ENCODE results near the gene TMEM59L. TPM values are rescaled to one million over a fixed set of nuclear protein-coding genes. Genes with fewer than 3 reads are reported as not detected.
"Not testable (repeated sequence)": the region's sequence is repeated elsewhere in the genome, so short reads cannot be mapped to it uniquely, and the experiment has no call there.

The TMEM59L gene
- total RNA-seq, 2 experiments from 2014 or later, result 0.11 TPM; not detected in 1

DNA sequence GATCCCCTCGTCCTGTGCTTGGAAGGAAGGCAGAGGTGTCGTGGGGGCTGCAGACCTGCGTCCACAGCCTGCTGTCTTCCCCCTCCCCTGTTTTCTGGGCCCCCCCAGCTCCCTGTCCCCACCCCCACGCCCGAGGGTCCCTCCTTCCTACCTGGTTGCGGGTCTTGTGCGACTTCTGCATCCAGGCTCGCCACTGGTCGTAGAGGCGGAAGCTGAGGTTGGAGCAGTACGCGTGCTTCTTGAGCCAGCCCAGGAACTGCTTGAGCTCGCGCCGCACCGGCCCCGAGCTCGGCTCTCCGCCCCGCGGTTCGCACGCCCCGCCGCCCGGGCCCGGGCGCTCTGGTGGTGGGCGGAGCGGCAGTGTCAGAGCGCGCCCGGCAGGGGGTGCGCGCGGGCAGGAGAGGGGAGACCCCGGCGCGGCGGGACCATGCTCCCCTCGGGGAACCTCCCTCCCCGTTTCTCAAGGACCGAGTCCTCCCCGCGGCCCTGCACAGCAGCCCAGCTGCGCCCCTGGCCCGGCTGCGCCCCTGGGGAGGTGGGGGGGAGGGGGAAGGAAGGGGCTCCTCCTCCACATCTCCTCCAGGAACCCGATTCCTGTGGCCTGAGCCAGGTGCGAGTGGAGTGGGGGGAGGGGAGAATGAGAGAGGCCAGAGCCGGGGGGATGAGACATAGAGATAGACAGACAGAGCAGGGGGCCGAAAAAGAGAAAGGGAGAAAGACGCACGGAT, 18.4 kb upstream of the TMEM59L start:
- peak overlapping the region; percentile 56 for H3K27ac Mint-ChIP-seq
- no peaks in the 10 kb centered on the region for H3K9me3 Mint-ChIP-seq (ENCODE audit: low read depth)
- ChIA-PET CTCF (interaction anchor here (0.5 to 1.4 kb wide), 9 partner anchors 30 to 405 kb away, joined by 3 to 8 read pairs (median 3); partner anchors contain the start of gene ELL), POLR2A (interaction anchor here (0.8 to 1.7 kb wide), 2 partner anchors 23 to 73 kb away, joined by 4 read pairs; partner anchors contain the start of genes ELL and UBA52)
- DNase-seq (peak; percentile 87), ATAC-seq (peak; percentile 72)
- peaks cover 23% of the 10 kb centered on the region for H3K4me1 Mint-ChIP-seq
- H3K4me3 Mint-ChIP-seq, result peak overlapping the region; percentile 72
- H3K36me3 Mint-ChIP-seq (ENCODE audit: low read depth), result peaks cover 13% of the 10 kb centered on the region
- intact Hi-C loops (cut with DNase I, micrococcal nuclease), result loop anchor here (1.0 to 10.0 kb wide), 10 partner anchors 42 to 325 kb away; partner anchors contain the start of genes COPE (in 1 of the 2), DDX49 (in 1 of the 2), ELL (in 1 of the 2) and KLHL26 (in 1 of the 2)
- peaks cover 3% of the 10 kb centered on the region for H3K27me3 Mint-ChIP-seq

DNA sequence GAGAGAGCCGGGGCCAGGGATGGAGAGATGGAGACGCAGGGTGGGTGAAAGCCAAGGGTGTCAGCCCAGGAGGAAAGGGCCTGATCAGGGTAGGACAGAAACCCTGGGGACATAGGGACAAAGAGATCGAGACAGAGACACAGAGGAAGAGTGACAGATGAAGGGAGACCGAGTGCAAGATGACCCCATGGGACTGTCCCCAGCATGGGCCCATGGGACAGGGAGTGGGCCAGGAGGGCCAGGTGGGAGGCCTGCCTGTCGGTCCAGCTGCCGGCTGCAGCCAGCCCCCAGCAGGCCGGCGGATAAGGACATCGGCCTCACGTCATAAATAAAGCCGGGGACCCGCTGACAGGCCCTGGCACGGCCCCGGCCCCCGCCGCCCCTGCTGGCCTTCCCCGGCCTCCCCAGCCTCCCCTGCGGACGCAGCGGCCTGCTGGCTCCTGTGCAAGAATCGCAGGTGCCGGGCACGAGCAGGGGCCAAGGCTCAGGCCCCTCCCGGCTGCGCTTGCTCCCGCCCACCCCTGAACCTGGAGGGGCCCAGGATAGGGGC, 17.8 kb upstream of the TMEM59L start:
- POLR2A ChIA-PET, result interaction anchor here (1.7 kb wide), 1 partner anchor 23 kb away, joined by 4 read pairs; the partner anchor contains the start of gene UBA52
- H3K9me3 Mint-ChIP-seq (ENCODE audit: low read depth), result no peaks in the 10 kb centered on the region
- intact Hi-C loops (cut with DNase I, micrococcal nuclease), result loop anchor here (1.0 to 10.0 kb wide), 11 partner anchors 41 to 324 kb away; partner anchors contain the start of genes COMP (in 1 of the 2), COPE (in 1 of the 2), DDX49 (in 1 of the 2) and ELL (in 1 of the 2)
- no peak for DNase-seq
- CTCF ChIA-PET, result interaction anchor here (0.9 to 1.4 kb wide), 7 partner anchors 29 to 369 kb away, joined by 3 to 8 read pairs (median 5); partner anchors contain the start of gene ELL
- peak overlapping the region; percentile 72 for H3K4me3 Mint-ChIP-seq
- peaks cover 10% of the 10 kb centered on the region for H3K36me3 Mint-ChIP-seq (ENCODE audit: low read depth)
- ATAC-seq, result no peak
- peaks cover 3% of the 10 kb centered on the region for H3K27me3 Mint-ChIP-seq
- H3K4me1 Mint-ChIP-seq, result peaks cover 19% of the 10 kb centered on the region
- H3K27ac Mint-ChIP-seq, result peak overlapping the region; percentile 56

DNA sequence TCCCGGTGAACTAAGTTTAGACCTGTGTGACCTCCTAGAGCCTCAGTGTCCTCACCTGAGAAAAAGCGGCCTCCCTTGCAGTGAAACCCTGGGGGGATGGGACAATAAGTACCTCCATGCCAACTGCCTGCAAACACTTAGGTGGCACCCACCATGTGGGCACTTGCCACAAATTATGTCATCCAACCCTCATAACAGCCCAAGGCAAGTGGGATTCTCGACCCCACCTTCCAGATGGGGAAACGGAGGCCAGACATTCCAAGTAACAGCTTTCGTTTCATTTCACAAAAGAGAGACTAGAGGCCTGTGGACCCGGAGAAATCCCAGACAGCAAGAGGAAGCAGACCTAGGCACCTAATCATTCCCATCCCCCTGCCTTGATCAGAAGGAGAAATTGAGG, 17.2 kb upstream of the TMEM59L start:
- H3K27ac Mint-ChIP-seq, result no peak overlapping the region
- POLR2A ChIA-PET, result no interaction called here
- H3K4me1 Mint-ChIP-seq, result peaks cover 15% of the 10 kb centered on the region
- intact Hi-C loops (cut with DNase I, micrococcal nuclease), result loop anchor here (2.0 to 10.0 kb wide), 3 partner anchors 41 to 197 kb away; partner anchors contain the start of genes COMP (in 1 of the 2) and KLHL26 (in 1 of the 2)
- peaks cover 3% of the 10 kb centered on the region for H3K27me3 Mint-ChIP-seq
- H3K9me3 Mint-ChIP-seq (ENCODE audit: low read depth), result no peaks in the 10 kb centered on the region
- no peak overlapping the region for H3K4me3 Mint-ChIP-seq
- peaks cover 7% of the 10 kb centered on the region for H3K36me3 Mint-ChIP-seq (ENCODE audit: low read depth)
- CTCF ChIA-PET, result interaction anchor here (0.9 to 1.1 kb wide), 2 partner anchors 72 to 255 kb away, joined by 3 to 5 read pairs; no protein-coding TSS in a partner anchor
- no peak for DNase-seq
- no peak for ATAC-seq

DNA sequence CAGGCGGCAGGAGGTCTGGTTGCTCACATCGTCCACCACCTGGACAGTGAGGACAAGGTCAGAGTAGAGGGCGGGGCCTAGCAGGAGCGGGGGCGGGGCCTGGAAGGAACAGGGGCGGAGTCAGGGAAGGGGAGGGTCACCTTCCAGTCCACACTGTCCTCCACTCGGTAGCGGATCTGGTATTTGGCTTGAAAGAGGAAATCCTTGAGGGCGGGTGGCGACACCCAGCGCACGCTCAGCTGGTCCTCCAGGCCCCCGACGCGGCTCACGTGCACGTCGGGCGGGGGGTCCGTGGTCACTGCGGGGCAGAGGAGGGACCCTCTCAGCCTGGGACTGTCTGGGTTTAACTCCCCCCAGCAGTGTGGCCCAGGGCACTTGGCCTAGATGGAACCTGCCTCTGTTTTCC, 15.9 kb upstream of the TMEM59L start:
- Mint-ChIP-seq H3K9me3 (ENCODE audit: low read depth) (no peaks in the 10 kb centered on the region), H3K36me3 (ENCODE audit: low read depth) (no peaks in the 10 kb centered on the region), H3K27me3 (peaks cover 3% of the 10 kb centered on the region), H3K4me3 (no peak overlapping the region), H3K4me1 (peaks cover 12% of the 10 kb centered on the region), H3K27ac (no peak overlapping the region)
- CTCF ChIA-PET, result interaction anchor here (0.9 kb wide), 1 partner anchor 56 kb away, joined by 3 read pairs; no protein-coding TSS in a partner anchor
- DNase-seq, result peak; percentile 49
- no peak for ATAC-seq
- intact Hi-C loops (cut with DNase I, micrococcal nuclease), result loop anchor here (5.0 to 10.0 kb wide), 2 partner anchors 188 to 196 kb away; partner anchors contain the start of gene COMP (in 1 of the 2)
- POLR2A ChIA-PET, result interaction anchor here (0.6 kb wide), 1 partner anchor 235 kb away, joined by 3 read pairs; no protein-coding TSS in a partner anchor

DNA sequence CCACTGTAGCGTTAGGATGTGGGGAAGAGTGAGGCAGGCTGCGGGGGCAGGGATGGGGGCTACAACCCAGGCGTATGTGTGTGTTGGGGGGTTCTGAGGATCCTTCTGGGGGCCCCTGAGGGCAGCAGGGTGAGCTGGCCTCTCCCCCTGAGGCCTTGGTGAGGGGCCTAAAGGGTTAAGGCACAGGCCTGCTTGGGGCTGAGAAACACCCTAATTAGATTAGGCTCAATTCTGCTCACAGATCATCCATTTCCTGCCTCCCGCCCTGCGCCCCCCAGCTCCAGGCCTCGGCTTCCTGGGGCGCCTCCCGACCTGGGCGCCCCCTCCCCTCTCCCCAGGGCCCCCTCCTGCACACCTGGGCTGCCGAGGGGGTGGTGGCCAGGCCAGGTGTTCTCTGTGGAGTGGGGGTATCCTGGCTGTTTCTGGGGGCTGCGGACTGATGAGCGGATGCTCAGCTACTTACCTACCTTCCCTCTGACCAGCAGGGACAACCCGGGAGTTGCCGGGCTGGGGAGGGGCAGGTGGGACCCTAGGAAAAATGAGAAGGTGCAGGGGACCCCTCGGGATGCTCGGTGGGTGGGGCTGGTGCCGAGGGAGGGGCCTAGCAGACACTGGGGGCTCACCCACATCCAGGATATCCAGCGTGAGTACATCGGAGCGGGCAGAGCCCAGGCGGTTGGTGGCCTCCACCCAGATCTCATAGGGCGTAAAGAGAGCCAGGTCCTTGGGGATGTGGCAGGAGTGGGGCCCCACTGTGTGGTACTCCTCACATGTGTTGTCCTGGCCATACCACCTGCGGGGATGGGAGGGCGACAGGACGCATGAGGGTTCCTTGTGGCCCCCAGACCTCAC, 14.6 kb upstream of the TMEM59L start:
- ATAC-seq, result no peak
- H3K4me3 Mint-ChIP-seq, result no peak overlapping the region
- ChIA-PET CTCF (interaction anchor here (0.6 kb wide), 1 partner anchor 10 kb away, joined by 3 read pairs; no protein-coding TSS in a partner anchor), POLR2A (no interaction called here)
- no peaks in the 10 kb centered on the region for H3K36me3 Mint-ChIP-seq (ENCODE audit: low read depth)
- peaks cover 11% of the 10 kb centered on the region for H3K27me3 Mint-ChIP-seq
- DNase-seq, result no peak
- H3K4me1 Mint-ChIP-seq, result peaks cover 13% of the 10 kb centered on the region
- intact Hi-C loops (cut with DNase I, micrococcal nuclease), result loop anchor here (5.0 to 10.0 kb wide), 2 partner anchors 187 to 194 kb away; partner anchors contain the start of gene COMP (in 1 of the 2)
- H3K9me3 Mint-ChIP-seq (ENCODE audit: low read depth), result no peaks in the 10 kb centered on the region
- H3K27ac Mint-ChIP-seq, result no peak overlapping the region

DNA sequence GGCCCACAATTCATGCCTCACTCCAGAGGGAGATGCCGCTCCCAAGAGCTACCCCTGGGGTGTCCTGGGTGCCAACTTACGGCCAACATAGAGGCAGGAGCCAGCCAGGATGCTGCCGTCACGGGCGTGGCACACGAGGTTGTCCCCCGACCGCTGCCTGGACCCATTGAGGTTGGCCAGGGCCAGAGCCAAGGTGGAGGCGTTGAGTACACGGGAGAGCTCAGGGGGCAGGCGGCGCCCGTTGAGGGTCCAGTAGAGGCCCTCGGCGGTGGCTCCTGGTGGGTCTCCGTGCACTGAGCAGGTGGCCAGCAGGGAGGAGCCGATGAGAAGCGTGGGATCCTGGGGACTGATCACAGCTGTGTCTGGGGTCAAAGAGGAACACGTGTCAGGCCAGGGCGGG, 13.2 kb upstream of the TMEM59L start:
- Mint-ChIP-seq H3K4me1 (peaks cover 11% of the 10 kb centered on the region), H3K27ac (no peak overlapping the region), H3K27me3 (peaks cover 17% of the 10 kb centered on the region), H3K4me3 (no peak overlapping the region), H3K9me3 (ENCODE audit: low read depth) (no peaks in the 10 kb centered on the region), H3K36me3 (ENCODE audit: low read depth) (no peaks in the 10 kb centered on the region)
- ATAC-seq, result no peak
- ChIA-PET POLR2A (no interaction called here), CTCF (interaction anchor here (0.7 kb wide), 1 partner anchor 176 kb away, joined by 3 read pairs; no protein-coding TSS in a partner anchor)
- DNase-seq, result no peak
- intact Hi-C loops (cut with DNase I, micrococcal nuclease), result loop anchor here (5.0 to 10.0 kb wide), 2 partner anchors 185 to 193 kb away; partner anchors contain the start of gene COMP (in 1 of the 2)

DNA sequence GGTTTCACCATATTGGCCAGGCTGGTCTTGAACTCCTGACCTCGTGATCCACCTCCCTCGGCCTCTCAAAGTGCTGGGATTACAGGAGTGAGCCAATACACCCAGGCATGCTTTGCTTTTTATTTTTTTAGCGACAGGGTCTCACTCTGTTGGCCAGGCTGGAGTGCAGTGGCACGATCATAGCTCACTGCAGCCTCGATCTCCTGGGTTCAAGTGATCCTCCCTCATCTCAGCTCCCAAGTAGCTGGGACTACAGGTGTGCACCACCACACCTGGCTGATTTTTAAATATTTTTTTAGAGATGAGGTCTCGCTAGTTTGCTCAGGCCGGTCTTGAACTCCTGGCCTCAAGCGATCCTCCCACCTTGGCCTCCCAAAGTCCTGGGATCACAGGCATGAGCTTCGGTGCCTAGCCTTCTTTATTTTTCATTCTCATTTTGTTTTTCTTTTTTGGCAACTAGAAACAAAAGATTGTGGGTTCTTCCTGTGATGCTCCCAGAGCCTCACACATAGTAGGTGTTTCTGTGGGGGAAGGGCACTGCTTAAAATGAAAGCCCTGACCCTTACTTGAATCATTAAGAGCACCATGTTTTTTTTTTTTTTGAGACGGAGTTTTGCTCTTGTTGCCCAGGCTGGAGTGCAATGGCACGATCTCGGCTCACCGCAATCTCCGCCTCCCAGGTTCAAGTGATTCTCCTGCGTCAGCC, 11.8 kb upstream of the TMEM59L start:
- intact Hi-C loops (cut with DNase I, micrococcal nuclease), result not testable (repeated sequence)
- H3K27me3 Mint-ChIP-seq, result peaks cover 25% of the 10 kb centered on the region

DNA sequence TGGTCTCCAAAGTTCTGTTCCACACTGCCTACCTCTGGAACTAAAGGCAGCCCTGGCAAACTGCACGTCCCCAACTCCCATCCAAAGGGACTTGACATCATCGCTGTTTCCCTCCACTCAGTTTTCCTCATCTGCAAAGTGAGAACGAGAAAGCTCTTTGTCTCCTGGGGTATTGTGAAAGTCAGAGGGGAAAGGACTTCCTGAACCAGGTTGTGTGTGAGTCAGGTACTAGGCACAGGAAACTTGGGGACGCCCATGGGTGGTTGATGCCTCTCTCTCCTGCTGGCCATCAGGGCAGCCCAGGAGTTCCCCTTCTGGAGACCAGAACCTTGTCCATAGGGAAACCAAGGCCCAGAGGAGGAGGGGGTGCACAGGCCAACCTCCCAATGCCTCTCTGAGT, 10.8 kb upstream of the TMEM59L start:
- no peak overlapping the region for H3K4me3 Mint-ChIP-seq

More for the DNA sequence above, 11.8 kb upstream of the TMEM59L start:
- H3K36me3 Mint-ChIP-seq (ENCODE audit: low read depth); DNase-seq; POLR2A ChIA-PET; H3K27ac Mint-ChIP-seq; H3K4me1 Mint-ChIP-seq; CTCF ChIA-PET; H3K4me3 Mint-ChIP-seq; H3K9me3 Mint-ChIP-seq (ENCODE audit: low read depth); ATAC-seq: not testable (repeated sequence)

DNA sequence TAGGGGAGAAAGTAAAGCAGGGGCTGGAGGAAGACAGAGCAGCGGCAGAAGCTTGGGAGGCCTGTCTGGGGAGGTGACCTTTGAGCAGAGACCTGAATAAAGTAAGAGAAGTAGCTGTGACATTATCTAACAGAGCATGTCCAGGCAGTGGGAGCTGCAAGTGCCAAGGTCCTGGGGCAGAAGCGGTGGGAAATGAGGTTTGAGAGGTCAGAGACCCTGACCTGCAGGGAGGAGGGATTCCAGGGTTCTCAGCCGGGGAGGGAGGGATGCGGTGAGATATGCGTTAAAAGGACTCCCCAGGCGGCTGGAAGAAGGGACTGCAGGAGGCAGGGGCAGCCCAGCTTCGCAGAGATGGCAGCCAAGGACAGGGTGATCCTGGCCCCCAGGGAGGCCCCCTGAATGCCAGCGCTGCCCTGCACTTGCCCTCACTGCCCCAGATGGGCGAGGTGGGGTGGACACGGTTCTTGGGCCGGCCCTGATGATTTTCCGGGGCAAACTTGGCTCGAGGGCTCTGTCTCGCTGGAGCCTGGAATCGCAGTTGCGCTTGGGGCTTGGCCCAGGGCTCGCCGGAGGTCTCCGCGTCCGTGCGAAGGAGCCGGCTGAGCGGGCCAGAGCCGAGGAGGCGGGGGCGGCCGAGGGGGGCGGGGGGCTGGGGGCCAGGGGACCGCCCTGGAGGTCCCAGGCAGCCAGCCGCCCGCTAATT, 9.3 kb upstream of the TMEM59L start:
- intact Hi-C loops (cut with DNase I, micrococcal nuclease), result no loop called here
- DNase-seq (peak; percentile 52), ATAC-seq (peak; percentile 62)
- peaks cover 32% of the 10 kb centered on the region for H3K27me3 Mint-ChIP-seq
- no peak overlapping the region for H3K27ac Mint-ChIP-seq
- H3K4me3 Mint-ChIP-seq, result no peak overlapping the region
- CTCF ChIA-PET, result interaction anchor here (0.7 kb wide), 1 partner anchor 36 kb away, joined by 3 read pairs; no protein-coding TSS in a partner anchor
- H3K4me1 Mint-ChIP-seq, result peaks cover 9% of the 10 kb centered on the region
- no peaks in the 10 kb centered on the region for H3K36me3 Mint-ChIP-seq (ENCODE audit: low read depth)
- POLR2A ChIA-PET, result no interaction called here
- H3K9me3 Mint-ChIP-seq (ENCODE audit: low read depth), result no peaks in the 10 kb centered on the region

More for the DNA sequence above, 10.8 kb upstream of the TMEM59L start:
- Mint-ChIP-seq H3K4me1 (peaks cover 4% of the 10 kb centered on the region), H3K36me3 (ENCODE audit: low read depth) (no peaks in the 10 kb centered on the region), H3K27me3 (peaks cover 24% of the 10 kb centered on the region), H3K9me3 (ENCODE audit: low read depth) (no peaks in the 10 kb centered on the region), H3K27ac (no peak overlapping the region)
- no peak for DNase-seq
- intact Hi-C loops (cut with DNase I, micrococcal nuclease), result no loop called here
- ChIA-PET POLR2A (no interaction called here), CTCF (no interaction called here)
- ATAC-seq, result no peak

Data from activated CD4-positive, alpha-beta T cell treated with anti-CD3 and anti-CD28 coated beads for 36 hours (primary cell).